Activated CD8-positive, alpha-beta T cell treated with anti-CD3 and anti-CD28 coated beads for 36 hours (primary cell): ENCODE data around the gene ANXA11. TPM values are rescaled to one million over a fixed set of nuclear protein-coding genes. Genes with fewer than 3 reads are reported as not detected.

ENCODE experiments used
- ATAC-seq: fragments of 200-7000 bp; cut with Tn5 transposase; one replicate; pipeline ENCODE4 v1.10.0; 2021; ENCODE audit warnings: mild to moderate bottlenecking, moderate library complexity
- CTCF ChIA-PET: fragments of 350-600 bp; sonication (Branson Sonifier 250); formaldehyde crosslinking; loops from one replicate; lab custom pipeline; 2021; ENCODE audit warnings: antibody characterized with exemption; lab: Charles Lee
- POLR2A ChIA-PET: fragments of 350-600 bp; sonication (Branson Sonifier 250); formaldehyde crosslinking; loops from one replicate; lab custom pipeline; 2021; ENCODE audit warnings: antibody characterized with exemption; lab: Charles Lee
- DNase-seq: peaks from one replicate; pipeline ENCODE4 v3.0.0-alpha.2; 2020
- H3K27ac Mint-ChIP-seq: one replicate; pipeline ENCODE4 v1.8.0; 2021; ENCODE audit warnings: mild to moderate bottlenecking, mixed read lengths
- H3K27me3 Mint-ChIP-seq: one replicate; pipeline ENCODE4 v1.8.0; 2021; ENCODE audit warnings: mixed read lengths
- H3K36me3 Mint-ChIP-seq: one replicate; pipeline ENCODE4 v1.8.0; 2021; ENCODE audit warnings: low read depth, mixed read lengths
- H3K4me1 Mint-ChIP-seq: one replicate; pipeline ENCODE4 v1.8.0; 2021; ENCODE audit warnings: low read depth, mixed read lengths
- H3K4me3 Mint-ChIP-seq: one replicate; pipeline ENCODE4 v1.8.0; 2021; ENCODE audit warnings: mild to moderate bottlenecking, moderate library complexity, mixed read lengths
- H3K9me3 Mint-ChIP-seq: one replicate; pipeline ENCODE4 v1.8.0; 2021; ENCODE audit warnings: mixed read lengths
- intact Hi-C: fragments of 100-400 bp; cut with micrococcal nuclease; formaldehyde crosslinking; loops from one replicate; pipeline ENCODE4 v1.10.0; 2022
- total RNA-seq, 2 experiments: library from RNA; stranded (reverse); gene quantifications; one replicate each; pipeline ENCODE4 v1.2.3, GENCODE V29; 2021
- TF ChIP-seq, protein P1 (sequence below): fragments of 200-600 bp; IDR thresholded peaks from one replicate; pipeline ENCODE4 v1.8.0; 2022; ENCODE audit warnings: antibody characterized with exemption, mild to moderate bottlenecking

Gene ANXA11
- total RNA-seq, 2 experiments from 2014 or later, result 226 to 238 TPM

GRCh38 chr10:80201608-80202141 lies 3.7 kb downstream of the ANXA11 start:
- Mint-ChIP-seq H3K4me1 (peaks cover 70% of the 10 kb centered on the region), H3K27ac (peak overlapping the region; percentile 91), H3K4me3 (peak overlapping the region; percentile 92), H3K36me3 (peaks cover 47% of the 10 kb centered on the region), H3K9me3 (no peaks in the 10 kb centered on the region), H3K27me3 (no peaks in the 10 kb centered on the region)
- DNase-seq (peak; percentile 44), ATAC-seq (no peak)
- TF ChIP-seq, protein P1, sequence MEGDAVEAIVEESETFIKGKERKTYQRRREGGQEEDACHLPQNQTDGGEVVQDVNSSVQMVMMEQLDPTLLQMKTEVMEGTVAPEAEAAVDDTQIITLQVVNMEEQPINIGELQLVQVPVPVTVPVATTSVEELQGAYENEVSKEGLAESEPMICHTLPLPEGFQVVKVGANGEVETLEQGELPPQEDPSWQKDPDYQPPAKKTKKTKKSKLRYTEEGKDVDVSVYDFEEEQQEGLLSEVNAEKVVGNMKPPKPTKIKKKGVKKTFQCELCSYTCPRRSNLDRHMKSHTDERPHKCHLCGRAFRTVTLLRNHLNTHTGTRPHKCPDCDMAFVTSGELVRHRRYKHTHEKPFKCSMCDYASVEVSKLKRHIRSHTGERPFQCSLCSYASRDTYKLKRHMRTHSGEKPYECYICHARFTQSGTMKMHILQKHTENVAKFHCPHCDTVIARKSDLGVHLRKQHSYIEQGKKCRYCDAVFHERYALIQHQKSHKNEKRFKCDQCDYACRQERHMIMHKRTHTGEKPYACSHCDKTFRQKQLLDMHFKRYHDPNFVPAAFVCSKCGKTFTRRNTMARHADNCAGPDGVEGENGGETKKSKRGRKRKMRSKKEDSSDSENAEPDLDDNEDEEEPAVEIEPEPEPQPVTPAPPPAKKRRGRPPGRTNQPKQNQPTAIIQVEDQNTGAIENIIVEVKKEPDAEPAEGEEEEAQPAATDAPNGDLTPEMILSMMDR, result no peak
- CTCF ChIA-PET, result interaction anchor here (1.2 to 4.8 kb wide), 5 partner anchors 7 to 58 kb away, joined by 4 to 28 read pairs (median 10); no protein-coding TSS in a partner anchor
- intact Hi-C loops, result loop anchor here (10.0 kb wide), 1 partner anchor 273 kb away; no protein-coding TSS in a partner anchor
- POLR2A ChIA-PET, result interaction anchor here (1.2 to 5.3 kb wide), 4 partner anchors 10 to 31 kb away, joined by 3 to 49 read pairs (median 3); no protein-coding TSS in a partner anchor

DNA sequence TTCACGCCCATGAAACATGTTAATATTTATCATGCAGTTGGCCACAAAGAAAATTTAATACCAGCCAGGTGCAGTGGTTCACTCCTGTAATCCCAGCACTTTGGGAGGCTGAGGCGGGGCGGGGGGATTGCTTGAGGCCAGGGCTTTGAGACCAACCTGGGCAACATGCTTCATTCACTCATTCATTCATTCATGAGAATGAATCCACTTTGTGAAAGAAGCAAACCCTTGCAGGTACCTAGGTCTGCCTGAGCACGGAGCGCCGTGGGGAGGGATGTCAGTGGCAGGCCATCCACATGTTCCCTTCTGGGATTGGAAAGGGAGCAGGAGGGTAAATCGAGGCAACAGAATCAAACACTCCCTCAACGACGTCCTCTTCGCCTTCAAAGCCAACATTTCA lies 4.7 kb downstream of the ANXA11 start:
- POLR2A ChIA-PET, result interaction anchor here (1.0 to 5.3 kb wide), 3 partner anchors 12 to 38 kb away, joined by 3 to 49 read pairs (median 11); no protein-coding TSS in a partner anchor
- H3K36me3 Mint-ChIP-seq, result peaks cover 52% of the 10 kb centered on the region
- intact Hi-C loops, result loop anchor here (10.0 kb wide), 1 partner anchor 274 kb away; no protein-coding TSS in a partner anchor
- H3K27ac Mint-ChIP-seq, result peak overlapping the region; percentile 91
- CTCF ChIA-PET, result interaction anchor here (2.9 to 4.8 kb wide), 2 partner anchors 13 to 57 kb away, joined by 10 to 28 read pairs; no protein-coding TSS in a partner anchor
- no peak for DNase-seq
- TF ChIP-seq, protein P1, result no peak
- no peaks in the 10 kb centered on the region for H3K27me3 Mint-ChIP-seq
- H3K4me3 Mint-ChIP-seq, result no peak overlapping the region
- no peak for ATAC-seq
- no peaks in the 10 kb centered on the region for H3K9me3 Mint-ChIP-seq
- peaks cover 71% of the 10 kb centered on the region for H3K4me1 Mint-ChIP-seq

GRCh38 chr10:80200259-80200658 lies 5.1 kb downstream of the ANXA11 start:
- TF ChIP-seq, protein P1, result no peak
- H3K4me1 Mint-ChIP-seq, result peaks cover 74% of the 10 kb centered on the region
- no peak for DNase-seq
- no peak overlapping the region for H3K4me3 Mint-ChIP-seq
- CTCF ChIA-PET, result interaction anchor here (0.7 to 4.8 kb wide), 3 partner anchors 12 to 57 kb away, joined by 3 to 28 read pairs (median 10); no protein-coding TSS in a partner anchor
- H3K27ac Mint-ChIP-seq, result peak overlapping the region; percentile 91
- POLR2A ChIA-PET, result interaction anchor here (1.0 to 1.5 kb wide), 3 partner anchors 9 to 38 kb away, joined by 3 to 11 read pairs (median 4); no protein-coding TSS in a partner anchor
- no peak for ATAC-seq
- H3K27me3 Mint-ChIP-seq, result no peaks in the 10 kb centered on the region
- H3K9me3 Mint-ChIP-seq, result peaks cover 2% of the 10 kb centered on the region
- intact Hi-C loops, result loop anchor here (10.0 kb wide), 1 partner anchor 275 kb away; no protein-coding TSS in a partner anchor
- H3K36me3 Mint-ChIP-seq, result peaks cover 57% of the 10 kb centered on the region

DNA sequence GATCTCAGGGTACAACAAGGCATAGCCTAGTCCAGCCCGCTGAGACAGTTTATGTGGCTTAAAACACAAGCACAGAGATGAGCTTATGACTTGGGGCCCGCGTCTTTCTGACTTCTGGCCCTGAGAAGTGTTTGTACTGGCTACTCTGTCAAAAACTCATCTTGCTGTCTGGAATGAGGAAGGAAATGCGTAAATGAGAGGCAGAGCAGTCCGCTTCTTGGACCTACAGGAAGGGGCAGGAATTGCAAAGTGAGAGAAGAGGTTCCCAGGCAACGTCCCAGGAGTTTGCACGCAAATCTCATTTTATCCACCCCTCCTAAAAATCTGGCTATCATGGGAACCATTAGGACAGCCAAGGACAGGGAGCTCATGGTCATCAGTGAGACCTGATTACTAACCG lies 5.5 kb downstream of the ANXA11 start:
- Mint-ChIP-seq H3K27me3 (no peaks in the 10 kb centered on the region), H3K36me3 (peaks cover 61% of the 10 kb centered on the region), H3K4me3 (no peak overlapping the region), H3K9me3 (peaks cover 2% of the 10 kb centered on the region), H3K27ac (peak overlapping the region; percentile 91), H3K4me1 (peaks cover 78% of the 10 kb centered on the region)
- TF ChIP-seq, protein P1, result no peak
- ChIA-PET POLR2A (interaction anchor here (1.0 to 1.5 kb wide), 3 partner anchors 8 to 37 kb away, joined by 3 to 11 read pairs (median 4); no protein-coding TSS in a partner anchor), CTCF (interaction anchor here (0.7 to 4.8 kb wide), 3 partner anchors 12 to 56 kb away, joined by 3 to 28 read pairs (median 10); no protein-coding TSS in a partner anchor)
- DNase-seq (no peak), ATAC-seq (no peak)
- intact Hi-C loops, result loop anchor here (10.0 kb wide), 1 partner anchor 275 kb away; no protein-coding TSS in a partner anchor
